ENCODE results near the gene LAMP1. TPM values are rescaled to one million over a fixed set of nuclear protein-coding genes. Genes with fewer than 3 reads are reported as not detected.
A peak's percentile ranks its signal among the peaks of the same experiment; 100 is the strongest.

Gene LAMP1
- total RNA-seq, 1 donor from 2014 or later, result 116 TPM

GRCh38 chr13:113292021-113292862 lies 4.8 kb upstream of the LAMP1 start:
- Mint-ChIP-seq H3K4me1 (peaks cover 17% of the 10 kb centered on the region), H3K27ac (peak overlapping the region; percentile 18), H3K4me3 (peak overlapping the region; percentile 52), H3K27me3 (ENCODE audit: low read depth) (peaks cover 52% of the 10 kb centered on the region), H3K9me3 (no peaks in the 10 kb centered on the region), H3K36me3 (peaks cover 2% of the 10 kb centered on the region)
- peak in 1 of 2 experiments; percentile 45 for DNase-seq (ENCODE audit: low spot score in 2 of 2, unreplicated experiment in 2 of 2)
- TF ChIP-seq CTCF (IDR thresholded peaks at IDR 0.05; ENCODE audit: unreplicated experiment), result no peak

GRCh38 chr13:113293686-113294085 lies 3.4 kb upstream of the LAMP1 start:
- Mint-ChIP-seq H3K27ac (peak overlapping the region; percentile 66), H3K27me3 (ENCODE audit: low read depth) (peaks cover 42% of the 10 kb centered on the region), H3K36me3 (peaks cover 2% of the 10 kb centered on the region), H3K9me3 (no peaks in the 10 kb centered on the region), H3K4me3 (no peak overlapping the region), H3K4me1 (peaks cover 30% of the 10 kb centered on the region)
- no peak for TF ChIP-seq CTCF (IDR thresholded peaks at IDR 0.05; ENCODE audit: unreplicated experiment)
- DNase-seq (ENCODE audit: low spot score in 2 of 2, unreplicated experiment in 2 of 2), result no peak

GRCh38 chr13:113295776-113296175 lies 1.3 kb upstream of the LAMP1 start:
- H3K27ac Mint-ChIP-seq, result no peak overlapping the region
- no peak for TF ChIP-seq CTCF (IDR thresholded peaks at IDR 0.05; ENCODE audit: unreplicated experiment)
- peak overlapping the region; percentile 98 for H3K4me3 Mint-ChIP-seq
- no peaks in the 10 kb centered on the region for H3K9me3 Mint-ChIP-seq
- H3K4me1 Mint-ChIP-seq, result peaks cover 31% of the 10 kb centered on the region
- H3K36me3 Mint-ChIP-seq, result peaks cover 2% of the 10 kb centered on the region
- DNase-seq (ENCODE audit: low spot score in 2 of 2, unreplicated experiment in 2 of 2), result no peak
- peaks cover 23% of the 10 kb centered on the region for H3K27me3 Mint-ChIP-seq (ENCODE audit: low read depth)

GRCh38 chr13:113297370-113298042 lies 467 bp downstream of the LAMP1 start:
- TF ChIP-seq CTCF (IDR thresholded peaks at IDR 0.05; ENCODE audit: unreplicated experiment), result no peak
- Mint-ChIP-seq H3K4me1 (peaks cover 21% of the 10 kb centered on the region), H3K27me3 (ENCODE audit: low read depth) (peaks cover 7% of the 10 kb centered on the region), H3K27ac (peak overlapping the region; percentile 96), H3K36me3 (peaks cover 2% of the 10 kb centered on the region), H3K4me3 (peak overlapping the region; percentile 98), H3K9me3 (no peaks in the 10 kb centered on the region)
- peak in 1 of 2 experiments; percentile 43 for DNase-seq (ENCODE audit: low spot score in 2 of 2, unreplicated experiment in 2 of 2)

- no peak for DNase-seq (ENCODE audit: low spot score in 2 of 2, unreplicated experiment in 2 of 2)
- Mint-ChIP-seq H3K9me3 (no peaks in the 10 kb centered on the region), H3K27me3 (ENCODE audit: low read depth) (peaks cover 4% of the 10 kb centered on the region), H3K27ac (peak overlapping the region; percentile 96), H3K4me1 (peaks cover 19% of the 10 kb centered on the region), H3K4me3 (peak overlapping the region; percentile 98), H3K36me3 (peaks cover 2% of the 10 kb centered on the region)
- no peak for TF ChIP-seq CTCF (IDR thresholded peaks at IDR 0.05; ENCODE audit: unreplicated experiment)
These were observed 1.3 kb downstream of the LAMP1 start for GRCh38 chr13:113298043-113298945.

Measured in mesothelial cell of epicardium (in vitro differentiated cells).